HCEC 1CT (cell line): ENCODE measurements around the gene ADAMTSL1.
A peak's percentile ranks its signal among the peaks of the same experiment; 100 is the strongest.

Experiments
- DNase-seq: peaks from one replicate; pipeline ENCODE4 v3.0.0-alpha.2; 2017

Gene ADAMTSL1

GRCh38 chr9:18748251-18748701 lies 274.3 kb downstream of the ADAMTSL1 start:
- peak; percentile 6 for DNase-seq

- no peak for DNase-seq
Observed at GRCh38 chr9:18749711-18750110, 275.8 kb downstream of the ADAMTSL1 start.

GRCh38 chr9:18753904-18754303 lies 280.0 kb downstream of the ADAMTSL1 start:
- no peak for DNase-seq

- no peak for DNase-seq
Observed at GRCh38 chr9:18754537-18754936, 280.6 kb downstream of the ADAMTSL1 start.

- DNase-seq: no peak
Observed at GRCh38 chr9:18755263-18755662, 281.3 kb downstream of the ADAMTSL1 start.

GRCh38 chr9:18756712-18757125 lies 282.8 kb downstream of the ADAMTSL1 start:
- DNase-seq: no peak

- DNase-seq: no peak
Observed at GRCh38 chr9:18759827-18760226, 285.9 kb downstream of the ADAMTSL1 start.

- DNase-seq: no peak
Observed at GRCh38 chr9:18761742-18762300, 287.9 kb downstream of the ADAMTSL1 start.

GRCh38 chr9:18766989-18767550 lies 293.1 kb downstream of the ADAMTSL1 start:
- no peak for DNase-seq

GRCh38 chr9:18768951-18769622 lies 295.1 kb downstream of the ADAMTSL1 start:
- no peak for DNase-seq

GRCh38 chr9:18770131-18770908 lies 296.4 kb downstream of the ADAMTSL1 start:
- no peak for DNase-seq

- DNase-seq: no peak
Observed at GRCh38 chr9:18771011-18771410, 297.1 kb downstream of the ADAMTSL1 start.

GRCh38 chr9:18771763-18772162 lies 297.8 kb downstream of the ADAMTSL1 start:
- no peak for DNase-seq

- DNase-seq: no peak
Observed at GRCh38 chr9:18775241-18775640, 301.3 kb downstream of the ADAMTSL1 start.

- DNase-seq: no peak
Observed at GRCh38 chr9:18775930-18776329, 302.0 kb downstream of the ADAMTSL1 start.

- DNase-seq: no peak
Observed at GRCh38 chr9:18776836-18777820, 303.2 kb downstream of the ADAMTSL1 start.

GRCh38 chr9:18778147-18778546 lies 304.2 kb downstream of the ADAMTSL1 start:
- no peak for DNase-seq

GRCh38 chr9:18778846-18779245 lies 304.9 kb downstream of the ADAMTSL1 start:
- no peak for DNase-seq

- no peak for DNase-seq
Observed at GRCh38 chr9:18783909-18784308, 310.0 kb downstream of the ADAMTSL1 start.

GRCh38 chr9:18785604-18786003 lies 311.7 kb downstream of the ADAMTSL1 start:
- no peak for DNase-seq

- DNase-seq: no peak
Observed at GRCh38 chr9:18786196-18786595, 312.2 kb downstream of the ADAMTSL1 start.

- no peak for DNase-seq
Observed at GRCh38 chr9:18786911-18787650, 313.1 kb downstream of the ADAMTSL1 start.
